ENCODE data around the gene SCFD2. TPM values are rescaled to one million over a fixed set of nuclear protein-coding genes. Genes with fewer than 3 reads are reported as not detected.

SCFD2 gene
- total RNA-seq, 1 experiment from 2014 or later = 19.2 TPM

DNA sequence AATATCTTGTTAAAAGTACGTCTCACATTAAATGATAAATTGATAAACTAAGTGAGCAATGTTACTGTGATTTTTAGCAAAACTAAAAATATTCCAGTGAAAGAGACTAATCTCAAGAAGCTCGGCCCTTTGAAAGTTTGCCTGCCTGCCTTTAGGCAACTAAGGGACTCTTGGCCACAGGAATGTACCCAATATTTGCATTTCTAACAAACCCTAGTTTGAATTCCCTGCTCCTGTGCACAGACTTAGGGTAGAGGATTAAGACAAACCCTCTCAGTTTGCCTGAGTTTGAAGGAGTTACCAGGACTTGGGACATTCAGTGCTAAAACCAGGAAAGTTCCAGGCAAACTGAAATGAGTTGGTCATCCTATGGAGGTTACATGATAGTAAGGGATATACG is 157.1 kb downstream of the SCFD2 start:
- Mint-ChIP-seq H3K36me3 (ENCODE audit: insufficient read depth, unreplicated experiment) (peaks cover 4% of the 10 kb centered on the region), H3K4me1 (ENCODE audit: insufficient read depth, unreplicated experiment) (no peaks in the 10 kb centered on the region), H3K27ac (ENCODE audit: low read depth, unreplicated experiment) (no peak overlapping the region), H3K9me3 (ENCODE audit: unreplicated experiment) (no peaks in the 10 kb centered on the region), H3K27me3 (ENCODE audit: insufficient read depth, unreplicated experiment) (no peaks in the 10 kb centered on the region), H3K4me3 (ENCODE audit: unreplicated experiment) (no peak overlapping the region)
- TF ChIP-seq, protein P1, sequence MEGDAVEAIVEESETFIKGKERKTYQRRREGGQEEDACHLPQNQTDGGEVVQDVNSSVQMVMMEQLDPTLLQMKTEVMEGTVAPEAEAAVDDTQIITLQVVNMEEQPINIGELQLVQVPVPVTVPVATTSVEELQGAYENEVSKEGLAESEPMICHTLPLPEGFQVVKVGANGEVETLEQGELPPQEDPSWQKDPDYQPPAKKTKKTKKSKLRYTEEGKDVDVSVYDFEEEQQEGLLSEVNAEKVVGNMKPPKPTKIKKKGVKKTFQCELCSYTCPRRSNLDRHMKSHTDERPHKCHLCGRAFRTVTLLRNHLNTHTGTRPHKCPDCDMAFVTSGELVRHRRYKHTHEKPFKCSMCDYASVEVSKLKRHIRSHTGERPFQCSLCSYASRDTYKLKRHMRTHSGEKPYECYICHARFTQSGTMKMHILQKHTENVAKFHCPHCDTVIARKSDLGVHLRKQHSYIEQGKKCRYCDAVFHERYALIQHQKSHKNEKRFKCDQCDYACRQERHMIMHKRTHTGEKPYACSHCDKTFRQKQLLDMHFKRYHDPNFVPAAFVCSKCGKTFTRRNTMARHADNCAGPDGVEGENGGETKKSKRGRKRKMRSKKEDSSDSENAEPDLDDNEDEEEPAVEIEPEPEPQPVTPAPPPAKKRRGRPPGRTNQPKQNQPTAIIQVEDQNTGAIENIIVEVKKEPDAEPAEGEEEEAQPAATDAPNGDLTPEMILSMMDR (IDR thresholded peaks at IDR 0.05; ENCODE audit: unreplicated experiment) = no peak
- CTCF ChIA-PET = no interaction called here
- intact Hi-C loops (cut with micrococcal nuclease) = no loop called here
- POLR2A ChIA-PET = no interaction called here
- no TSS peak for BruUV-seq (replicated peaks)
- DNase-seq (ENCODE audit: unreplicated experiment) = no peak

DNA sequence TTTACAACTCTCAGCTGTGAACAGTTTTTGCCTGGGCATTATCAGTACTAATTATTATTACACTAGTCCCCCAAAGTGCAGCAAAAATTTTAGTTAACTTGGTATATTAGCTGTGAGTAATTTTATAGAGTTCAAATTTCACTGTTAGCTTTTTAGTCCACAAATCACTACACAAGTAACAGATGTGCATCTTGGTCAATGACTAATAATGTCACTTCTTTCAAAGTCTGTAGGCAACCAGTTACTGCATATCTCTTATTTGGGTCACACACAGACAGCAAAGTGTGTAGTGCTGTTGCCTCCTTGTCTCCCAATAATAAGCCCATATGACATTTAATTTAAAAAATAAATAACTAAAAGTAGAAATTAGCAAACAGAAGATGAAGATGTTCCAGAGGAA is 159.9 kb downstream of the SCFD2 start:
- H3K4me1 Mint-ChIP-seq (ENCODE audit: insufficient read depth, unreplicated experiment) = no peaks in the 10 kb centered on the region
- no peak overlapping the region for H3K4me3 Mint-ChIP-seq (ENCODE audit: unreplicated experiment)

DNA sequence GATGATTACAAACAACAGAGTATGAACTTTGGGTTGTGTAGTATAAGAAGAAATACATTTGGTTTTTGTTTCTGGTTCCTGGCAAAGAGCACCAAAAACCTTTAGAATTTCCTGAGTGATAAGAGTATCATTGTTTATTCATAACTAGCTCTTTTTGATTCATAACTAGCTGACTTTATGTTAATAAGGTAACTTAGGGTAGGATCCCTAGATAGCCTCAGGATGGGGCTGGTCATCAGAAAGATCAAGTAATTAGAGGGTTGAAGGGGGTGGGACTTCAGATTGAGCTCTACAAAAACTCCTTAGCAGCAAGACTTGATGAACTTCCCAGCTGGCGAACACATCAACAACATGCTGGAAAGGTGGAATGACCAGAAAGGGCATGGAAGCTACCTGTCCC is 166.5 kb downstream of the SCFD2 start:
- Mint-ChIP-seq H3K4me3 (ENCODE audit: unreplicated experiment) (no peak overlapping the region), H3K27ac (ENCODE audit: low read depth, unreplicated experiment) (no peak overlapping the region), H3K9me3 (ENCODE audit: unreplicated experiment) (no peaks in the 10 kb centered on the region), H3K27me3 (ENCODE audit: insufficient read depth, unreplicated experiment) (no peaks in the 10 kb centered on the region), H3K4me1 (ENCODE audit: insufficient read depth, unreplicated experiment) (no peaks in the 10 kb centered on the region), H3K36me3 (ENCODE audit: insufficient read depth, unreplicated experiment) (peaks cover 5% of the 10 kb centered on the region)
- no peak for DNase-seq (ENCODE audit: unreplicated experiment)
- ChIA-PET POLR2A (no interaction called here), CTCF (interaction anchor here (0.6 to 2.3 kb wide), 7 partner anchors 12 to 1034 kb away, joined by 3 to 14 read pairs (median 4); no protein-coding TSS in a partner anchor)
- intact Hi-C loops (cut with micrococcal nuclease) = loop anchor here (5.0 to 10.0 kb wide), 3 partner anchors 728 to 965 kb away; no protein-coding TSS in a partner anchor
- no TSS peak for BruUV-seq (replicated peaks)
- TF ChIP-seq, protein P1 (IDR thresholded peaks at IDR 0.05; ENCODE audit: unreplicated experiment) = no peak

More for the DNA sequence above, 159.9 kb downstream of the SCFD2 start:
- Mint-ChIP-seq H3K9me3 (ENCODE audit: unreplicated experiment) (no peaks in the 10 kb centered on the region), H3K27me3 (ENCODE audit: insufficient read depth, unreplicated experiment) (no peaks in the 10 kb centered on the region), H3K36me3 (ENCODE audit: insufficient read depth, unreplicated experiment) (peaks cover 5% of the 10 kb centered on the region), H3K27ac (ENCODE audit: low read depth, unreplicated experiment) (no peak overlapping the region)
- POLR2A ChIA-PET = interaction anchor here (1.2 kb wide), 1 partner anchor 10 kb away, joined by 3 read pairs; no protein-coding TSS in a partner anchor
- intact Hi-C loops (cut with micrococcal nuclease) = no loop called here
- TF ChIP-seq, protein P1 (IDR thresholded peaks at IDR 0.05; ENCODE audit: unreplicated experiment) = no peak
- CTCF ChIA-PET = interaction anchor here (1.3 kb wide), 1 partner anchor 1028 kb away, joined by 10 read pairs; no protein-coding TSS in a partner anchor
- BruUV-seq (replicated peaks) = no TSS peak
- DNase-seq (ENCODE audit: unreplicated experiment) = no peak

DNA sequence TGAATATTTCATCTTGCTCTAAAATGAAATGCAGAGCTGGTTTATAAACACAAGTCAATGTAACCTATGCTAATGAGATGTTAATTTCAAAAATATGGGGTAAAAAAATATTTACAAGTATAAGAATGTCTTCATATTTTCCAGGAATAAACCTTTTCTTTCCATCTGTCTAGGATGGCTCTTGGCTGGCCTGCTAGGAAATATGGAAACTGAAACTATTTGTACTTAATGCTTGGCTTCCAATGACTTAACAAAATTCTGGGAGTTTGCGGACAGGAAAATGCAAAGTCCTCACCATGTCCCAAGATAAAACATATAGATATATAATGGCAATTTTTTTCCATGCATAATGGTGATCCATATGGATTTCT is 168.1 kb downstream of the SCFD2 start:
- DNase-seq (ENCODE audit: unreplicated experiment) = no peak
- intact Hi-C loops (cut with micrococcal nuclease) = loop anchor here (1.0 to 10.0 kb wide), 7 partner anchors 169 to 1037 kb away; partner anchors contain the start of gene SCFD2
- POLR2A ChIA-PET = interaction anchor here (0.6 to 0.7 kb wide), 2 partner anchors 258 to 1096 kb away, joined by 3 read pairs; no protein-coding TSS in a partner anchor
- TF ChIP-seq, protein P1 (IDR thresholded peaks at IDR 0.05; ENCODE audit: unreplicated experiment) = no peak
- H3K27ac Mint-ChIP-seq (ENCODE audit: low read depth, unreplicated experiment) = no peak overlapping the region
- H3K4me3 Mint-ChIP-seq (ENCODE audit: unreplicated experiment) = no peak overlapping the region
- H3K4me1 Mint-ChIP-seq (ENCODE audit: insufficient read depth, unreplicated experiment) = no peaks in the 10 kb centered on the region
- no peaks in the 10 kb centered on the region for H3K36me3 Mint-ChIP-seq (ENCODE audit: insufficient read depth, unreplicated experiment)
- CTCF ChIA-PET = interaction anchor here (0.6 to 2.8 kb wide), 14 partner anchors 10 to 1092 kb away, joined by 3 to 15 read pairs (median 3); no protein-coding TSS in a partner anchor
- no peaks in the 10 kb centered on the region for H3K9me3 Mint-ChIP-seq (ENCODE audit: unreplicated experiment)
- BruUV-seq (replicated peaks) = no TSS peak
- no peaks in the 10 kb centered on the region for H3K27me3 Mint-ChIP-seq (ENCODE audit: insufficient read depth, unreplicated experiment)
